Nephron progenitor cell (in vitro differentiated cells): Measurements from ENCODE around the gene PPM1N.

Experiments
- DNase-seq: peaks from one replicate; pipeline ENCODE4 v3.0.0; 2021
- H3K27ac Mint-ChIP-seq: 2 replicates; pipeline ENCODE4 v1.8.0; 2021; ENCODE audit warnings: mild to moderate bottlenecking, moderate library complexity, mixed read lengths
- H3K27me3 Mint-ChIP-seq: 2 replicates; pipeline ENCODE4 v1.8.0; 2021; ENCODE audit warnings: mild to moderate bottlenecking, low read depth, mixed read lengths; ENCODE audit not compliant: poor library complexity
- H3K36me3 Mint-ChIP-seq: 2 replicates; pipeline ENCODE4 v1.8.0; 2021; ENCODE audit warnings: low read depth, mixed read lengths
- H3K4me1 Mint-ChIP-seq: 2 replicates; pipeline ENCODE4 v1.8.0; 2021; ENCODE audit warnings: mixed read lengths
- H3K4me3 Mint-ChIP-seq: 2 replicates; pipeline ENCODE4 v1.8.0; 2021; ENCODE audit warnings: mild to moderate bottlenecking, moderate library complexity, mixed read lengths
- H3K9me3 Mint-ChIP-seq: 2 replicates; pipeline ENCODE4 v1.8.0; 2021; ENCODE audit warnings: mild to moderate bottlenecking, moderate library complexity, mixed read lengths
- CTCF ChIP-seq: fragments of 200-600 bp; sonication (generic); IDR thresholded peaks from 2 replicates; pipeline ENCODE4 v1.5.0; 2021; ENCODE audit warnings: antibody characterized with exemption

PPM1N gene

GRCh38 chr19:45492627-45493470, 5.4 kb upstream of the PPM1N start:
- Mint-ChIP-seq H3K9me3 (no peaks in the 10 kb centered on the region), H3K27me3 (peaks cover 31% of the 10 kb centered on the region), H3K4me3 (peak overlapping the region; percentile 86), H3K4me1 (peaks cover 39% of the 10 kb centered on the region), H3K27ac (peak overlapping the region; percentile 20), H3K36me3 (peaks cover 4% of the 10 kb centered on the region)
- DNase-seq: peak; percentile 61
- no peak for TF ChIP-seq CTCF

GRCh38 chr19:45494261-45494916, 3.9 kb upstream of the PPM1N start:
- Mint-ChIP-seq H3K9me3 (no peaks in the 10 kb centered on the region), H3K36me3 (peaks cover 4% of the 10 kb centered on the region), H3K4me1 (peaks cover 47% of the 10 kb centered on the region), H3K4me3 (peak overlapping the region; percentile 54), H3K27me3 (peaks cover 44% of the 10 kb centered on the region), H3K27ac (no peak overlapping the region)
- DNase-seq: no peak
- TF ChIP-seq CTCF: no peak

GRCh38 chr19:45495178-45495577, 3.1 kb upstream of the PPM1N start:
- peaks cover 52% of the 10 kb centered on the region for H3K27me3 Mint-ChIP-seq
- peaks cover 51% of the 10 kb centered on the region for H3K4me1 Mint-ChIP-seq
- H3K27ac Mint-ChIP-seq: no peak overlapping the region
- H3K36me3 Mint-ChIP-seq: peaks cover 4% of the 10 kb centered on the region
- peak overlapping the region; percentile 82 for H3K4me3 Mint-ChIP-seq
- no peak for DNase-seq
- no peak for TF ChIP-seq CTCF
- no peaks in the 10 kb centered on the region for H3K9me3 Mint-ChIP-seq

GRCh38 chr19:45496349-45496953, 1.8 kb upstream of the PPM1N start:
- Mint-ChIP-seq H3K4me1 (peaks cover 51% of the 10 kb centered on the region), H3K4me3 (peak overlapping the region; percentile 82), H3K27me3 (peaks cover 64% of the 10 kb centered on the region), H3K9me3 (no peaks in the 10 kb centered on the region), H3K36me3 (peaks cover 4% of the 10 kb centered on the region), H3K27ac (no peak overlapping the region)
- peak; percentile 89 for DNase-seq
- TF ChIP-seq CTCF: no peak

GRCh38 chr19:45497791-45498190, 452 bp upstream of the PPM1N start:
- Mint-ChIP-seq H3K27ac (no peak overlapping the region), H3K36me3 (peaks cover 4% of the 10 kb centered on the region), H3K4me3 (peak overlapping the region; percentile 62), H3K4me1 (peaks cover 41% of the 10 kb centered on the region), H3K27me3 (peaks cover 76% of the 10 kb centered on the region), H3K9me3 (no peaks in the 10 kb centered on the region)
- TF ChIP-seq CTCF: no peak
- DNase-seq: no peak
